Retinal pigment epithelial cell (primary cell): ENCODE data around the gene LETMD1.

Experiments
- DNase-seq: peaks from one replicate; pipeline ENCODE4 v3.0.0-alpha.2; 2010; ENCODE audit warnings: low read depth
- H3K4me3 ChIP-seq: 2 replicates; pipeline ENCODE4 v1.5.1; 2011; ENCODE audit warnings: mild to moderate bottlenecking, low read length, control low read depth, moderate library complexity
- CTCF ChIP-seq: conservative IDR thresholded peaks from 2 replicates; pipeline ENCODE4 v1.5.1; 2011; ENCODE audit warnings: low read depth, low read length, control low read depth, inconsistent platforms

Gene LETMD1

DNA sequence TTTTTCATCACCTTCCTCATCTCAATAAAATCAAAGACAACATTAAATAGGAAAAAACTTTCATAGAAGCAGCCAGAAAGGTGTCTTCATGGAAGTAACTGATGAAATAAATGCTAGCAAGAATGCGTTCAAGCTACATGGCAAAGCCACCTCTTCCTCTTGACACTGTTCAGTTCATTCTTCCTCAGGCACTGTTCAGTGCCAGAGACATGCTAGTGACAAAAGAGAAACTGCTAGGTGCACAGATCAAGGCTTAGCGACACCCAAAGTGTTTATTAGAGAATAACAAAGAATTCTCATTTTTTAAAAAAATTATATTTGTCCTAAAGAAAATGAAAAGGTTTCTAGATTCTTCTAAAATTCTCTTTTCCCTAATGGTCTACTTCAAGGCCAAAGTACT is 29.2 kb upstream of the LETMD1 start:
- no peak for DNase-seq
- no peak overlapping the region for H3K4me3 ChIP-seq
- TF ChIP-seq CTCF, result no peak

DNA sequence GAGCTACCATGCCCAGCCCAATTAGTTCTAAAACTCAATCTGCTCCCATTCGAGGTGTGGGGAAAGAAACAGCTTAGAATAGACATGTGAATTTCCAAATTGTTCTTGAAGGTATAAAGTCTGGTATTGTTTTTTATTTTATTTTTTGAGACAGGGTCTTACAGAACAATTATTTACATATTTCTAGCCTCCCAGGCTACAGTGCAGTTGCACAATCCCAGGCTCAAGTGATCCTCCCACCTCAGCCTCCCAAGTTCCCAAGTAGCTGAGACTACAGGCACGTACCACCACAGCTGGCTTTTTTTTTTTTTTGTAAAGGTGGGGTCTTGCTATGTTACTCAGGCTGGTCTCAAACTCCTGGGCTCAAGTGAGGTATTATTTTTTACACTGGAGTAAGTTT is 28.2 kb upstream of the LETMD1 start:
- H3K4me3 ChIP-seq, result no peak overlapping the region
- TF ChIP-seq CTCF, result no peak
- DNase-seq, result no peak

GRCh38 chr12:51020448-51021182 is 27.5 kb upstream of the LETMD1 start:
- no peak for TF ChIP-seq CTCF
- H3K4me3 ChIP-seq, result no peak overlapping the region
- DNase-seq, result no peak

DNA sequence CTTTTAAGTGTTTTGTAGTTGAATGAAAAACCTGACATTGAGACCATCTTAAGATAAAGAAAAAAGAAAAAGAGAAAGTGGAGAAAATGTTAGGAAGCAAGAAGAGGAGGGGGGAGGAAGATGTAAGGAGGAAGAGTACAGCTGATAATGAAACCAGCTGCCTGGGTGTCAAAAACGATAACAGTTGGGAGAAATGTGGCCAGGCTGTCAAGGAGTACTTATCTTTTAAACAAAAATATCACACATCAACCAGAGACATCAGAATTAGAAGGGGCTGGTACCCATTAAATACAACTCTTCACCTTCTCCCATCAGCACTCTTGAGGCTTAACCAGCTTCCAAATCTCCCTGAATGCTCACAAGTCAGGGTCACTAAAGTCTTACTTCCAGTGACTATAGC is 26.4 kb upstream of the LETMD1 start:
- no peak for DNase-seq
- no peak overlapping the region for H3K4me3 ChIP-seq
- no peak for TF ChIP-seq CTCF

- no peak for TF ChIP-seq CTCF
- peak overlapping the region; percentile 79 for H3K4me3 ChIP-seq
- no peak for DNase-seq
These were observed 24.3 kb upstream of the LETMD1 start for GRCh38 chr12:51023625-51024382.

- DNase-seq, result no peak
- peak overlapping the region; percentile 79 for H3K4me3 ChIP-seq
- TF ChIP-seq CTCF, result no peak
These were observed 22.7 kb upstream of the LETMD1 start for GRCh38 chr12:51025338-51025835.
